Calu3 (cell line): ENCODE results near the gene OCLN. TPM values are rescaled to one million over a fixed set of nuclear protein-coding genes. Genes with fewer than 3 reads are reported as not detected.
"Not testable (repeated sequence)": the region's sequence is repeated elsewhere in the genome, so short reads cannot be mapped to it uniquely, and the experiment has no call there.

Source experiments
- BruUV-seq: library from RNA; stranded (reverse); fragments of 400-500 nt; replicated peaks from 2 replicates; lab custom pipeline; 2021; lab: Mats Ljungman, UMichigan
- CTCF ChIA-PET: fragments of 300-600 bp; sonication (Branson Sonifier 250); formaldehyde crosslinking; loops from one replicate; lab custom pipeline; 2022; ENCODE audit warnings: antibody characterized with exemption; lab: Charles Lee
- DNase-seq: peaks from one replicate; pipeline ENCODE4 v3.0.0; 2022
- H3K27ac Mint-ChIP-seq: one replicate; pipeline ENCODE4 v1.8.0; 2022; ENCODE audit warnings: mixed read lengths; ENCODE audit not compliant: unreplicated experiment
- H3K27me3 Mint-ChIP-seq: one replicate; pipeline ENCODE4 v1.8.0; 2022; ENCODE audit warnings: mixed read lengths; ENCODE audit not compliant: unreplicated experiment
- H3K36me3 Mint-ChIP-seq: one replicate; pipeline ENCODE4 v1.8.0; 2022; ENCODE audit warnings: mild to moderate bottlenecking, moderate library complexity, mixed read lengths; ENCODE audit not compliant: insufficient read depth, unreplicated experiment
- H3K4me1 Mint-ChIP-seq: one replicate; pipeline ENCODE4 v1.8.0; 2022; ENCODE audit warnings: mild to moderate bottlenecking, low read depth, mixed read lengths; ENCODE audit not compliant: unreplicated experiment
- H3K4me3 Mint-ChIP-seq: one replicate; pipeline ENCODE4 v1.8.0; 2022; ENCODE audit warnings: mild to moderate bottlenecking, low read depth, moderate library complexity, mixed read lengths; ENCODE audit not compliant: unreplicated experiment
- H3K9me3 Mint-ChIP-seq: one replicate; pipeline ENCODE4 v1.8.0; 2022; ENCODE audit warnings: low read depth, mixed read lengths; ENCODE audit not compliant: unreplicated experiment
- CTCF ChIP-seq: fragments of 200-600 bp; IDR thresholded peaks from one replicate; pipeline ENCODE4 v1.8.0; 2022; ENCODE audit warnings: antibody characterized with exemption; ENCODE audit not compliant: unreplicated experiment
- intact Hi-C: fragments of 100-400 bp; cut with micrococcal nuclease; formaldehyde crosslinking; loops from one replicate; pipeline ENCODE4 v1.10.0; 2022; ENCODE audit not compliant: unreplicated experiment
- total RNA-seq: library from RNA; stranded (reverse); gene quantifications from 2 replicates; pipeline ENCODE4 v1.2.3, GENCODE V29; 2022

The OCLN gene
- total RNA-seq, 1 experiment from 2014 or later = 154 TPM

GRCh38 chr5:69512740-69513260 is 20.2 kb downstream of the OCLN start:
- H3K27me3 Mint-ChIP-seq = no peaks in the 10 kb centered on the region
- BruUV-seq = no TSS peak
- peaks cover 35% of the 10 kb centered on the region for H3K4me1 Mint-ChIP-seq
- intact Hi-C loops = loop anchor here (1.0 kb wide), 1 partner anchor 9 kb away; no protein-coding TSS in a partner anchor
- no peak for DNase-seq
- peaks cover 29% of the 10 kb centered on the region for H3K36me3 Mint-ChIP-seq
- H3K27ac Mint-ChIP-seq = peak overlapping the region; percentile 83
- H3K4me3 Mint-ChIP-seq = peak overlapping the region; percentile 43
- TF ChIP-seq CTCF = no peak
- no peaks in the 10 kb centered on the region for H3K9me3 Mint-ChIP-seq
- CTCF ChIA-PET = interaction anchor here (1.2 kb wide), 1 partner anchor 14 kb away, joined by 3 read pairs; no protein-coding TSS in a partner anchor

- H3K4me1 Mint-ChIP-seq = peaks cover 54% of the 10 kb centered on the region
- H3K27me3 Mint-ChIP-seq, H3K27ac Mint-ChIP-seq, H3K9me3 Mint-ChIP-seq, BruUV-seq, H3K4me3 Mint-ChIP-seq, intact Hi-C loops, DNase-seq, CTCF ChIA-PET: not testable (repeated sequence)
- H3K36me3 Mint-ChIP-seq = peaks cover 23% of the 10 kb centered on the region
These were observed 23.0 kb downstream of the OCLN start for GRCh38 chr5:69515570-69515969.

- peaks cover 64% of the 10 kb centered on the region for H3K4me1 Mint-ChIP-seq
- no peak for DNase-seq
- no TSS peak for BruUV-seq
- H3K27ac Mint-ChIP-seq = peak overlapping the region; percentile 90
- CTCF ChIA-PET = interaction anchor here (1.6 kb wide), 2 partner anchors 10 to 12 kb away, joined by 4 read pairs; no protein-coding TSS in a partner anchor
- peak overlapping the region; percentile 45 for H3K4me3 Mint-ChIP-seq
- TF ChIP-seq CTCF = no peak
- no peaks in the 10 kb centered on the region for H3K9me3 Mint-ChIP-seq
- no peaks in the 10 kb centered on the region for H3K27me3 Mint-ChIP-seq
- peaks cover 32% of the 10 kb centered on the region for H3K36me3 Mint-ChIP-seq
- intact Hi-C loops = no loop called here
These were observed 24.2 kb downstream of the OCLN start for GRCh38 chr5:69516769-69517168.

- intact Hi-C loops = no loop called here
- CTCF ChIA-PET = interaction anchor here (0.8 to 1.6 kb wide), 6 partner anchors 9 to 102 kb away, joined by 3 to 4 read pairs (median 4); partner anchors contain the start of gene MARVELD2
- Mint-ChIP-seq H3K4me3 (peak overlapping the region; percentile 45), H3K27ac (peak overlapping the region; percentile 90), H3K9me3 (no peaks in the 10 kb centered on the region), H3K27me3 (no peaks in the 10 kb centered on the region), H3K4me1 (peaks cover 64% of the 10 kb centered on the region), H3K36me3 (peaks cover 32% of the 10 kb centered on the region)
- no TSS peak for BruUV-seq
- peak; percentile 22 for DNase-seq
- TF ChIP-seq CTCF = no peak
These were observed 25.2 kb downstream of the OCLN start for GRCh38 chr5:69517763-69518212.

- Mint-ChIP-seq H3K27ac (no peak overlapping the region), H3K4me3 (no peak overlapping the region), H3K9me3 (no peaks in the 10 kb centered on the region), H3K4me1 (peaks cover 49% of the 10 kb centered on the region), H3K27me3 (no peaks in the 10 kb centered on the region), H3K36me3 (peaks cover 24% of the 10 kb centered on the region)
- TF ChIP-seq CTCF = no peak
- no TSS peak for BruUV-seq
- DNase-seq = no peak
- CTCF ChIA-PET = interaction anchor here (0.7 to 1.2 kb wide), 2 partner anchors 19 to 21 kb away, joined by 3 to 5 read pairs; no protein-coding TSS in a partner anchor
- intact Hi-C loops = no loop called here
These were observed 26.7 kb downstream of the OCLN start for GRCh38 chr5:69519285-69519684.
